HG02938 (cell line): ENCODE results near the gene PNLDC1.
"Not testable (repeated sequence)": the region's sequence is repeated elsewhere in the genome, so short reads cannot be mapped to it uniquely, and the experiment has no call there.

Source experiments
- ATAC-seq: cut with Tn5 transposase; IDR thresholded peaks from one replicate; pipeline ENCODE4 v1.9.1; 2021; ENCODE audit warnings: mild to moderate bottlenecking, moderate library complexity; ENCODE audit not compliant: unreplicated experiment

Gene PNLDC1

GRCh38 chr6:159778542-159779103, 21.5 kb upstream of the PNLDC1 start:
- ATAC-seq, result no peak

GRCh38 chr6:159788276-159788675, 11.8 kb upstream of the PNLDC1 start:
- no peak for ATAC-seq

GRCh38 chr6:159788753-159789376, 11.2 kb upstream of the PNLDC1 start:
- no peak for ATAC-seq

GRCh38 chr6:159789377-159790148, 10.5 kb upstream of the PNLDC1 start, which contains the start of gene TCP1:
TSS of gene TCP1 (minus strand) at chr6:159789602. CDS start at chr6:159789468, 134 bp downstream.
- peak; percentile 67 for ATAC-seq

- peak; percentile 86 for ATAC-seq
Observed at GRCh38 chr6:159790149-159790955, 9.7 kb upstream of the PNLDC1 start, which contains the start of gene MRPL18. TSS of gene MRPL18 (plus strand) at chr6:159790467. CDS start at chr6:159790588, 121 bp downstream.

- ATAC-seq, result no peak
Observed at GRCh38 chr6:159790956-159791598, 9.0 kb upstream of the PNLDC1 start.

GRCh38 chr6:159794976-159795375, 5.1 kb upstream of the PNLDC1 start:
- not testable (repeated sequence) for ATAC-seq

- no peak for ATAC-seq
Observed at GRCh38 chr6:159797554-159797953, 2.5 kb upstream of the PNLDC1 start.

GRCh38 chr6:159801935-159802334, 1.9 kb downstream of the PNLDC1 start:
- no peak for ATAC-seq

GRCh38 chr6:159804504-159804903, 4.4 kb downstream of the PNLDC1 start:
- ATAC-seq, result no peak

- ATAC-seq, result no peak
Observed at GRCh38 chr6:159805440-159806020, 5.5 kb downstream of the PNLDC1 start.

- ATAC-seq, result no peak
Observed at GRCh38 chr6:159806021-159806458, 6.0 kb downstream of the PNLDC1 start.

GRCh38 chr6:159807150-159807858, 7.2 kb downstream of the PNLDC1 start:
- ATAC-seq, result no peak

GRCh38 chr6:159808647-159809046, 8.6 kb downstream of the PNLDC1 start:
- ATAC-seq, result no peak

- ATAC-seq, result no peak
Observed at GRCh38 chr6:159809149-159809548, 9.1 kb downstream of the PNLDC1 start.

- ATAC-seq, result no peak
Observed at GRCh38 chr6:159813781-159814180, 13.7 kb downstream of the PNLDC1 start.

GRCh38 chr6:159815410-159815809, 15.3 kb downstream of the PNLDC1 start:
- no peak for ATAC-seq

- ATAC-seq, result not testable (repeated sequence)
Observed at GRCh38 chr6:159816775-159817174, 16.7 kb downstream of the PNLDC1 start.

GRCh38 chr6:159817951-159818739, 18.1 kb downstream of the PNLDC1 start:
- no peak for ATAC-seq
